Breast epithelium (tissue), 3 donors: ENCODE measurements around the gene MOG.

ENCODE experiments used
- CTCF ChIP-seq, 3 donors: fragments of 450-650 bp; IDR thresholded peaks; one replicate each; pipeline ENCODE4 v1.5.1; 2016 to 2017; ENCODE audit warnings: antibody characterized with exemption in 3 of 3, mild to moderate bottlenecking in 3 of 3, moderate library complexity in 3 of 3
- POLR2AphosphoS5 ChIP-seq, 3 donors: sonication (generic); formaldehyde crosslinking; IDR thresholded peaks; one replicate each; pipeline ENCODE4 v1.6.1; 2017; ENCODE audit warnings: antibody characterized with exemption in 3 of 3

DNA sequence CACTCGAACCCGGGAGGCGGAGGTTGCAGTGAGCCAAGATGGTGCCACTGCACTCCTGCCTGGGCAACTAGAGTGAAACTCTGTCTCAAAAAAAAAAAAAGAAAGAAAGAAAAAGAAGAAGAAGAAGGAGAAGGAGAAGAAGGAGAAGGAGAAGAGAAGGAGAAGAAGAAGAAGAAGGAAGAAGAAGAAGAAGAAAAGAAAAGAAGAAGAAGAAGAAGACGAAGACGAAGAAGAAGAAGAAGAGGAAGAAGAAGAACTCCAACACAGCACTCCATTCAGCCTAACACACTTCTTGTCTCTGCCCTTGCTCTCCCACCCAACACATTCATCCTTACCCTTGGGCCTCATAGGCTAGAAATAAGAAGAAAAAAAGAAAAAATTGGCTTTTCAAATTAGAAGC lies 17.1 kb downstream of the MOG start:
- TF ChIP-seq CTCF (IDR thresholded peaks at IDR 0.05) = no peak
- no peak for TF ChIP-seq POLR2AphosphoS5 (IDR thresholded peaks at IDR 0.05)
